ENCODE results near the gene TRERF1.
"Not testable (repeated sequence)": the region's sequence is repeated elsewhere in the genome, so short reads cannot be mapped to it uniquely, and the experiment has no call there.

The TRERF1 gene

GRCh38 chr6:42217519-42218367 is 234.0 kb downstream of the TRERF1 start, which contains the start of gene MRPS10:
MRPS10 (minus strand) TSS chr6:42217861; CDS start chr6:42217849, 12 bp downstream.
- peak; percentile 79 for DNase-seq (ENCODE audit: low read depth)

DNA sequence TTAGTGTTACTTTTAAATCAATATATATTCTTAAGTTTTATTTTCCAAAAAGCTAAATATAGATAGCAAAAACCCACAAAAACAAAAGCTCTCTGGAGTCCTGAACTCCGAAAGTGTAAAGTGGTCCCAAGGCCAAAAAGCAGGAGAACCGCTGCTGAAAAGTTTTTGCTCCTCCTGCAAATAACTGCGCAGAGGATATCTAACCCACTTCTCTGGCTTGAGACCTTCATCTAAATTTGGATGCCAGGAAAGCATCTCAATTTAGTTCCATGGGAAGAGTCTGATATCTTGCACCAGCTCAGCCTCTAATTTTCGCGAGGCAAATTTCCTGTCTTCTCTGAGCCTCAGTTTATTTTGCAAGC is 234.6 kb downstream of the TRERF1 start:
- no peak for DNase-seq (ENCODE audit: low read depth)

- not testable (repeated sequence) for DNase-seq (ENCODE audit: low read depth)
Measured at GRCh38 chr6:42216495-42216894, 235.2 kb downstream of the TRERF1 start.

- DNase-seq (ENCODE audit: low read depth), result no peak
Measured at GRCh38 chr6:42212442-42212841, 239.3 kb downstream of the TRERF1 start.

DNA sequence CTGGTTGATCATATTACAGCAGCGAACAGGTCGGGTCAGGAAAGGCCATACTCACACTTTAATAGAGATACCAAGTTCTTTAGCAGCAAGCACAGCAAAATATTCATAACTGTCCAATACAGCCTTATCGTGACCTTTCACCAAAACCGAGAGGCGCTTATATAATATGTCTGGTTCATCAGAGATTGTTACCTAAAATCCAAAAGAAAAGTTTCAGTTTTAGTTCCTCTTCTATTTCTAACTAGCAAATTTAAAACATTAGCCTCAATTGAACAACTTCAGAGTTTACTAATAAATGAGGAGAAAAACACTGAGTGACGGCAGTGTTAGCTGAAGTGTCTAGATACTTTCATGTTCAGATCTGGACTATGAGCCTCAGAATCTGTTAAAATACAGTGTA is 240.0 kb downstream of the TRERF1 start:
- no peak for DNase-seq (ENCODE audit: low read depth)

DNA sequence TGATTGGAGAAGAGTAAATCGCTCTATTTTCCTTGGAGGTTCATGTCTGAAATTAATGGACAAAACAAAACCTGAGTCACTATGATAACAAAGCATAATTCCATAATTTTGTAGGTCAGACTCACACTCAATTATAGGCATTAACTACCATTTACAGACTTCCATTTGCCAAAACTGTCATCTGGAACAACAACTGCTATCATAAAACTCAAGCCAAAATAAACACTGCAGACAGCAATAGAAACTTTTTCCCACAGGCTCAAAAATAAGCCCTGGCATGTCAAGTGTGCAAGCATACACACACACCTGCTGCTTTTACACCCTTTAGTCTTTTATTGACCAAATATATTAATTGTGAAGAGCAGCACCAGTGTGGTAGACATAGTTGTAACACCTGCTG is 241.2 kb downstream of the TRERF1 start:
- DNase-seq (ENCODE audit: low read depth), result no peak

- not testable (repeated sequence) for DNase-seq (ENCODE audit: low read depth)
Measured at GRCh38 chr6:42207559-42207958, 244.2 kb downstream of the TRERF1 start.

GRCh38 chr6:42204768-42205282 is 246.9 kb downstream of the TRERF1 start:
- DNase-seq (ENCODE audit: low read depth), result no peak

DNA sequence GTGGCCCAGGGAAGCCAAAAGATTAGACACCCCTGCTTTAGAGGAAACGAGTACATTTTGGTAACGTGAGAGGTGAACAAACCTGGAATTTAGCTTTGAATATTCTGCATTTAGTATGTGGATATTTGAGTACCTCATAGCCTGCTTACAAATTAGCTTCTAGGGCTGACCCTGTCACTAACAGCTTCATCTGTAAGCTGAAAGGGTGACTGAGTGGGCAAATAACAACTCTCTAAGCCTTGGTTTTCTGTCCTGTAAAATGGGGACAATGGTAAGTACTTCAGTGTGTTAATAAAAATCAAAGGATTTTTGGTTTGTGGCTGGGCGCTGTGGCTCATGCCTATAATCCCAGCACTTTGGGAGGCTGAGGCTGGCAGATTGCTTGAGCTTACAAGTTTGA is 248.5 kb downstream of the TRERF1 start:
- no peak for DNase-seq (ENCODE audit: low read depth)

- DNase-seq (ENCODE audit: low read depth), result not testable (repeated sequence)
Measured at GRCh38 chr6:42202131-42202915, 249.4 kb downstream of the TRERF1 start.

GRCh38 chr6:42201382-42201781 is 250.3 kb downstream of the TRERF1 start:
- DNase-seq (ENCODE audit: low read depth), result no peak

- no peak for DNase-seq (ENCODE audit: low read depth)
Measured at GRCh38 chr6:42200035-42200434, 251.7 kb downstream of the TRERF1 start.

- no peak for DNase-seq (ENCODE audit: low read depth)
Measured at GRCh38 chr6:42199106-42199981, 252.4 kb downstream of the TRERF1 start.

- no peak for DNase-seq (ENCODE audit: low read depth)
Measured at GRCh38 chr6:42197555-42198362, 254.0 kb downstream of the TRERF1 start.

GRCh38 chr6:42195415-42195814 is 256.3 kb downstream of the TRERF1 start:
- no peak for DNase-seq (ENCODE audit: low read depth)

DNA sequence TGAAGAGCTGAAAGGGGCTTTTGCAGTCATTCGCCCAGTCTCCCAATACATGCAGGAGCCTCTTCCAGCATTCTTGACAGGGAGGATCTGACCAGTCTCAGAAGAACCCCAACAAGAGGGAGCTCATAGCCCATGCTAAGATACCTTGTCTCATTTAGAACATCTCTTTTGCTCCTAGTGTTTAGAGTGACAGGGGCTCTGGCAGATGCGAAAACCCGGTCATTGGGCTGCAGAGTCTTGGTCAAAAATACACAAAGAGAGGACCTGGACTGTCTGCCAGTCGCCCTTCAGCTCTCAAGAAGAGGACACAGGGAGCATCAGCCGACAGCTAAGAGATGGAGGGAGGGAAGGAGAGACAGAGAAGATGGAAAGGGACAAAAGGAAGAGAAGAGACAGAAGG is 257.7 kb downstream of the TRERF1 start:
- DNase-seq (ENCODE audit: low read depth), result no peak

GRCh38 chr6:42193491-42193894 is 258.2 kb downstream of the TRERF1 start:
- DNase-seq (ENCODE audit: low read depth), result no peak

DNA sequence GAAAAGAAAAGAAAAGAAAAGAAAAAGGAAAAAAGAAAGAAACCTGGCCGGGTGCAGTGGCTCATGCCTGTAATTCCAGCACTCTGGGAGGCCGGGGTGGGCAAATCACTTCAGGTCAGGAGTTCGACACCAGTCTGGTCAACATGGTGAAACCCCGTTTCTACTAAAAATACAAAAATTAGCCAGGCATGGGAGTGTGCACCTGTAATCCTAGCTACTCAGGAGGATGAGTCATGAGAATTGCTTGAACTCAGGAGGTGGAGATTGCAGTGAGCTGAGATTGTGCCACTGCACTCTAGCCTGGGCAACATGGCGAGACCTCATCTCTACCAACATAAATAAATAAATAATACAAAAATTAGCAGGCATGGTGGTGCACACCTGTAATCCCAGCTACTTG is 259.3 kb downstream of the TRERF1 start:
- DNase-seq (ENCODE audit: low read depth), result not testable (repeated sequence)

- DNase-seq (ENCODE audit: low read depth), result no peak
Measured at GRCh38 chr6:42190554-42191183, 261.1 kb downstream of the TRERF1 start.

DNA sequence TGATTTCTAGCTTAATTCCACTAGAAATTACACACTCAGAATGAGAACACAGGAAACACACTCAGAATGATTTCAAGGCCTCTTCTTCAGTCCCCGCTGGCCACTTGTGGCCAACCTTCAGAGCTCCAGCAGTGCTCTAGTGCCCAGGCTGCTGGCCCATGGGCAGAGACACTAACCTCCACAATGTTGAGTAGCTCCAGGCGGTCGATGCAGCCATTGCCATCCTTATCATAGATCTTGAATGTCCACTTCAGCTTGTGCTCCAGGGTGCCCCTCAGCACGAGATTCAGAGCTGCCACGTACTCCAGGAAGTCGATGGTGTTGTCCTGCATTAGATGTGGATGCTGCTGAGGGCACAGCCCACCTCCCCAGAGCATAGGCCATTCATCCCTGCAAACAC is 263.3 kb downstream of the TRERF1 start:
- DNase-seq (ENCODE audit: low read depth), result no peak

GRCh38 chr6:42185597-42185996 is 266.1 kb downstream of the TRERF1 start:
- DNase-seq (ENCODE audit: low read depth), result no peak

Measured in activated T-helper 1 cell treated with Interleukin-2 at 50 U/mL for 16 hours (primary cell).